Fibroblast of villous mesenchyme (primary cell): ENCODE measurements around the gene CARD19. TPM values are rescaled to one million over a fixed set of nuclear protein-coding genes. Genes with fewer than 3 reads are reported as not detected.

ENCODE experiments used
- DNase-seq: peaks from one replicate; pipeline ENCODE4 v3.0.0-alpha.2; 2010; ENCODE audit warnings: low read depth
- H3K4me3 ChIP-seq: 2 replicates; pipeline ENCODE4 v1.5.1; 2011; ENCODE audit warnings: low read depth, mild to moderate bottlenecking, low read length
- total RNA-seq: library from RNA; depleted of rRNA; stranded (reverse); fragments of >200 nt; gene quantifications from 2 replicates; pipeline ENCODE4 v1.2.3, GENCODE V29; 2012
- TF ChIP-seq, protein P1 (sequence below): IDR thresholded peaks from 2 replicates; pipeline ENCODE4 v1.5.1; 2012; ENCODE audit warnings: low read depth, mild to moderate bottlenecking, low read length; ENCODE audit not compliant: insufficient read depth

The CARD19 gene
- total RNA-seq, 1 donor: 35.8 TPM

DNA sequence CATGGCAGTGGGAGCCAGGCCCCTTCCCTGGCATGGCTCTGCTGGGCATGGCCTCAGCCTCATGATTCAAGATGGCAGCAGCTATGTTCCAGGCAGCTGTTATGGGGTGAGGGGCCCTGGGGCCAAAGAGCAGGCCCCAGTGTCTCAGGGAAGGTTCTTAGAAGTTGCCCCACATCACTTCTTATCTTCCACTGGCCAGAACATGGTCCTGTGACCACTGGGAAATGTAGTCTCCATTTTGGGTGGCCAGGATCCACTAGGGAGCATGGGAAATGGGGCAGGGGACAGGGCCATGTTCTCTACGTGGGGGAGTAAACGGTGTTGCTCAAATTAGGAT lies 19.3 kb upstream of the CARD19 start:
- no peak overlapping the region for H3K4me3 ChIP-seq
- DNase-seq: no peak
- TF ChIP-seq, protein P1, sequence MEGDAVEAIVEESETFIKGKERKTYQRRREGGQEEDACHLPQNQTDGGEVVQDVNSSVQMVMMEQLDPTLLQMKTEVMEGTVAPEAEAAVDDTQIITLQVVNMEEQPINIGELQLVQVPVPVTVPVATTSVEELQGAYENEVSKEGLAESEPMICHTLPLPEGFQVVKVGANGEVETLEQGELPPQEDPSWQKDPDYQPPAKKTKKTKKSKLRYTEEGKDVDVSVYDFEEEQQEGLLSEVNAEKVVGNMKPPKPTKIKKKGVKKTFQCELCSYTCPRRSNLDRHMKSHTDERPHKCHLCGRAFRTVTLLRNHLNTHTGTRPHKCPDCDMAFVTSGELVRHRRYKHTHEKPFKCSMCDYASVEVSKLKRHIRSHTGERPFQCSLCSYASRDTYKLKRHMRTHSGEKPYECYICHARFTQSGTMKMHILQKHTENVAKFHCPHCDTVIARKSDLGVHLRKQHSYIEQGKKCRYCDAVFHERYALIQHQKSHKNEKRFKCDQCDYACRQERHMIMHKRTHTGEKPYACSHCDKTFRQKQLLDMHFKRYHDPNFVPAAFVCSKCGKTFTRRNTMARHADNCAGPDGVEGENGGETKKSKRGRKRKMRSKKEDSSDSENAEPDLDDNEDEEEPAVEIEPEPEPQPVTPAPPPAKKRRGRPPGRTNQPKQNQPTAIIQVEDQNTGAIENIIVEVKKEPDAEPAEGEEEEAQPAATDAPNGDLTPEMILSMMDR: no peak

DNA sequence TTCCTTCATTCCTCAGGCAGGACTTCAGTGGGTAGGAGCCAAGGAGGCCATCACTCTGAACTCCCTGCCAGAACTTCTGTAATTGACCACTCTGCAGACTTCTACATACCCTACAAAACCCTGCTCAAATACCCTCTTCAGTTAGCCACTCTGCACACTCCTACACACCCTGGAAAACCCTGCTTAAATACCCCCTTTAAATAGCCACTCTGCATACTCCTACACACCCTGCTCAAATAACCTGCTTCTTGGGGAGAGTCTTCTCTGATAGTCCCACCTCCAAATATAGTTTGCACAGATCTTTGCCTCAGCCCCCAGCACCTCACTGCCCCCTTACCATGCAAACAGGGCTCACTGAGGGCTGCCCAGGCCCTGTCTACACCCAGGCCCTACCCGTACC lies 18.6 kb upstream of the CARD19 start:
- H3K4me3 ChIP-seq: no peak overlapping the region
- DNase-seq: no peak
- TF ChIP-seq, protein P1: no peak

DNA sequence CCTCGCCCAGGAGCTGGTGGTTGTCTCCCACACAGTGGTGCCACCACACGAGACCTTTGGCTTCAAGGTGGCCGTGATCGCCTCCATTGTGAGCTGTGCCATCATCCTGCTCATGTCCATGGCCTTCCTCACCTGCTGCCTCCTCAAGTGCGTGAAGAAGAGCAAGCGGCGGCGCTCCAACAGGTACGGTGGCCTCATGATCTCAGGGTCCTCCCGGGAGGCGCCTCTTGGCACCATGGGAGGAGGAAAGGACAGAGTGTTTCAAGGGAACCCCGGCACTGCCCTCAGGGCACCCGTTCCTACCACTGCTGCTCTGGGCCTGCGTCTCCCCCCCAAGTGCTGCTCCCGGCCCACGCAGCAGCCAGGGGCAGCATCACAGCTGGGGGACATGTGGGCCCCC lies 18.2 kb upstream of the CARD19 start:
- TF ChIP-seq, protein P1: no peak
- H3K4me3 ChIP-seq: no peak overlapping the region
- no peak for DNase-seq

DNA sequence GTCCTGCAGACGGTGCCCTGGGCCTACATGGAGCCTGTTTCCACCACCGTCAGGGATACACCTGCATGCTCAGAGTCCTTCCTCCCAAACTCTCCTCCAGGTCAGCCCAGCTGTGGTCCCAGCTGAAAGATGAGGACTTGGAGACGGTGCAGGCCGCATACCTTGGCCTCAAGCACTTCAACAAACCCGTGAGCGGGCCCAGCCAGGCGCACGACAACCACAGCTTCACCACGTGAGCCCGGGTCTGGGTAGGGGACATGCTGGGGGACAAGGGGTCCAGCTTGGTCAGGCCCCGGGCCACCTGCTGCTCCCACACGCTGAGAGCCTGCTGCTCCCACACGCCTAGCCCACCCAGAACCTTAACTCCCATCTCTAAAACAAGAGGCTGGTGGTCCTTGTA lies 16.6 kb upstream of the CARD19 start:
- TF ChIP-seq, protein P1: no peak
- H3K4me3 ChIP-seq: no peak overlapping the region
- no peak for DNase-seq

DNA sequence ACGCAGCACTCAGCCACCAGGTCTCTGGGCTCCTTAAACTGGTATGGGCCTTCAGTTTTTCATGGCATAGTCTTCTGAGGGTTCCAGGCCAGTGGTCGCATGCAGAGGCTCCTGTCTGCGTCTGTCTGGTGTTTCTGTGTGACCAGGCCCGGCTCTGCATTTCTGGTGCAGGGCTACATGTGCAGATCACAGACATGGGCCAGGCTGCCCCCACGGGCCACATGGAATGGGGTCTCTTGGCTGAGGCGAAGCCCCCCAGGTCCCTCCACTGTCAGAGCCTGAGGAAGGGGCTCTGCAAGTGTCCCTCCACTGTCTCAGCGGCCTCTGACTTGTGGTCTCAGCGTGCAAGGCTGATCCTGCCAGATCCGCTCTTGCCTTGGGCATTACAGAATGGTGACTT lies 15.6 kb upstream of the CARD19 start:
- no peak overlapping the region for H3K4me3 ChIP-seq
- no peak for DNase-seq
- TF ChIP-seq, protein P1: no peak

DNA sequence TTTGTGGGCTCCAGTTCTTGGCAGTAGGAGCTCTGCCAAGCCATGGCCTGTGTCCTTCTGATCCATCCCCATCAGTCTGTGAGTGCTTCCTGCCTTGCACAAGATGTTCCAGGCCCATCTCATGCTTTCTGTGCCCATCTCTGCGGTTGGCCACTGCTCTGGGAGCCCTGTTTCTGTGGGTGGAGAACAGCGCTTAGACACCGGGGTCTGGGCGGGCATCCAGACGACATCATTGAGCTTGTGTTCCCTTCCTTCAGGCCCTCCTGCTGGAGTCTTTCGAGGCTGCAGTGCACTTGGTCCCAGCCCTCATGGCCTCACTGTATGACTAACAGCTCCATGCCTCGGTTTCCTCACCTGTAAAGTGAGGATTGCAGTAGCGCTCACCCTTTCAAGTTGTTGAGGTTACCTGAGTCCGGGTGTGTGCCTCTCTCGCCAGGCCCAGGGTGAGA lies 14.9 kb upstream of the CARD19 start:
- no peak overlapping the region for H3K4me3 ChIP-seq
- TF ChIP-seq, protein P1: no peak
- DNase-seq: no peak

DNA sequence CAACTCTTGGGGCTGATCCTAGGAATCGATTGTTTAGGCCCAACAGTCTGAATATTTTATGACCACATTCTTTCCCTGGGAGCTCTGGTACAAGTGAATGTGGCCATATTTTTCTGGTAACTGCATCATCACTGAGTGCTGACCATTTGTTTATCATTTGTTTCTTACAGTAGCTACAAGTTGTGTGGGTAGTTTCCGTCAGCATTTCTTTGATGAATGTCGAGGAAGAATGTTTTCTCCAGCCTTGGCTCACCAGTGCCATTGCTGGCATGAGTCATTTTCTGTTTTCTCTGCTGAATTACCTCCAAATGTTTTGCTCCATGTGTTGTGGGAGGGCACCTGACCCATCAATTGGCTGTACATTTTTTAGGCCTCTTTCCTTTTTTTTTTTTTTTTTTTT lies 14.1 kb upstream of the CARD19 start:
- DNase-seq: peak; percentile 86
- H3K4me3 ChIP-seq: no peak overlapping the region
- TF ChIP-seq, protein P1: no peak
